Heart right ventricle (tissue), 16 donors: ENCODE results near the gene QRFP. TPM values are rescaled to one million over a fixed set of nuclear protein-coding genes. Genes with fewer than 3 reads are reported as not detected.

Experiments used
- ATAC-seq, 8 donors: fragments of 200-7000 bp; cut with Tn5 transposase; one replicate each; pipeline ENCODE4 v1.9.1; 2020; ENCODE audit warnings: mild to moderate bottlenecking in 8 of 8, moderate library complexity in 8 of 8, moderate number of reproducible peaks in 1 of 8
- DNase-seq, 2 donors: peaks; one replicate each; pipeline ENCODE4 v3.0.0-alpha.2; 2020
- H3K27ac ChIP-seq, 10 donors: fragments of 200-600 bp; sonication (generic) in 2 of 10; one replicate each; pipeline versions ENCODE4 v1.5.0 to v1.8.0; 2020 to 2022; ENCODE audit warnings: mild to moderate bottlenecking in 3 of 10
- H3K27me3 ChIP-seq, 7 donors: fragments of 200-600 bp; one replicate each; pipeline ENCODE4 v1.8.0; 2021 to 2022; ENCODE audit warnings: mild to moderate bottlenecking in 2 of 7
- H3K36me3 ChIP-seq, 9 donors: fragments of 200-600 bp; sonication (generic) in 1 of 9; one replicate each; pipeline versions ENCODE4 v1.5.0 to v1.8.0; 2020 to 2022; ENCODE audit warnings: mild to moderate bottlenecking in 2 of 9
- H3K4me1 ChIP-seq, 9 donors: fragments of 200-600 bp; sonication (generic) in 1 of 9; one replicate each; pipeline versions ENCODE4 v1.5.0 to v1.8.0; 2020 to 2022; ENCODE audit warnings: mild to moderate bottlenecking in 4 of 9
- H3K4me3 ChIP-seq, 10 donors: fragments of 200-600 bp; sonication (generic) in 2 of 10; one replicate each; pipeline versions ENCODE4 v1.5.0 to v1.8.0; 2020 to 2022; ENCODE audit warnings: mild to moderate bottlenecking in 7 of 10, moderate library complexity in 2 of 10
- H3K9me3 ChIP-seq, 11 donors: fragments of 200-600 bp in 10 of 11; sonication (generic) in 2 of 11; one replicate each; pipeline versions ENCODE4 v1.5.0 to v1.8.0; 2013 to 2022; ENCODE audit warnings: mild to moderate bottlenecking in 2 of 11, control low read depth in 1 of 11, moderate library complexity in 1 of 11
- CTCF ChIP-seq, 9 donors: fragments of 200-600 bp; sonication (generic) in 2 of 9; IDR thresholded peaks; one replicate each; pipeline versions ENCODE4 v1.5.0 to v1.8.0; 2021 to 2022; ENCODE audit warnings: antibody characterized with exemption in 9 of 9, mild to moderate bottlenecking in 5 of 9, moderate library complexity in 1 of 9
- WGBS, 2 donors: extraction: QIAGEN DNeasy Blood & Tissue Kit; methylation state at CpG; one replicate each; pipeline ENCODE4 v1.1.7; 2013; ENCODE audit warnings: inconsistent platforms in 1 of 2; 5-methylcytosine and 5-hydroxymethylcytosine counted together
- intact Hi-C, 10 donors: fragments of 100-400 bp; cut with DNase I; formaldehyde crosslinking; loops; one replicate each; pipeline versions ENCODE4 v1.11.1 to v1.14.2; 2022
- polyA plus RNA-seq, 2 donors: library from polyadenylated mRNA; stranded (reverse); fragments of 200-250 nt; gene quantifications; one replicate each; pipeline ENCODE4 v1.2.3, GENCODE V29; 2013
- total RNA-seq, 10 donors: library from RNA; stranded (reverse); fragmentation: NEBNext Ultra II Directional in 3 of 10; extraction: Animal tissue kit (Norgen Biotek cat#: 25700) in 3 of 10; gene quantifications; one replicate each; pipeline versions ENCODE4 v1.2.1 to v1.2.4, GENCODE V29; 2021 to 2023
- donor health status: Arrhythmogenic right ventricular cardiomyopathy.
- donor health status: ischemic (EF 13 %, LVEDD 7.1; RV severe dilation, severe dysfunction).
- donor health status: healthy with polysubstance abuse.
- donor health status: DM: no; HTN: yes; CAD: no.
- donor health status: DM: no; HTN: no; CAD: no.
- donor health status: ischemic (EF 25% LVEDD 6.9; RV normal size, moderate dysfunction).
- donor health status: ischemic (EF 25% LVEDD 5.7; RV mildly dilated, moderate dysfunction).
- donor health status: healthy.
- donor health status: DM: yes; HTN: yes; CAD: no.
- donor health status: Ischemic cardiomyopathy.
- donor health status: ischemic (EF 35%, LVEDD 5.7; RV mildly dilated, moderate dysfunction).
- donor health status: nonischemic (EF 11% LVEDD 7.7; RV severe dilation, severe dysfunction).
- donor health status: DM: yes; HTN: yes; CAD: no.
- donor health status: PGD.
- donor health status: ischemic (EF 29% LVEDD 5.4; RV normal size, mild dysfunction).
- donor health status: nonischemic (EF 23%, LVEDD 6.1; RV moderate dilation, normal function).

The QRFP gene
- total and polyA plus RNA-seq, 12 donors = 0.06 TPM; not detected in 11

GRCh38 chr9:130884111-130884531, 12.5 kb downstream of the QRFP start:
- intact Hi-C loops = no loop called here
- no peak for TF ChIP-seq CTCF (IDR thresholded peaks at IDR 0.05)
- no peaks in the 10 kb centered on the region for H3K4me1 ChIP-seq
- ATAC-seq (peak in 1 of 8 donors; percentile 5), DNase-seq (no peak)
- H3K27ac ChIP-seq = no peak overlapping the region
- H3K27me3 ChIP-seq = no peaks in the 10 kb centered on the region
- no peaks in the 10 kb centered on the region for H3K9me3 ChIP-seq
- H3K36me3 ChIP-seq = peaks cover 12 to 100% (median 71%) of the 10 kb centered on the region in 9 donors
- no peak overlapping the region for H3K4me3 ChIP-seq
- 84 to 87% methylated on average over 25 of the region's 25 CpGs for WGBS, 2 donors

- no peak for TF ChIP-seq CTCF (IDR thresholded peaks at IDR 0.05)
- Histone ChIP-seq H3K4me1 (no peaks in the 10 kb centered on the region), H3K9me3 (no peaks in the 10 kb centered on the region), H3K27me3 (no peaks in the 10 kb centered on the region), H3K36me3 (peaks cover 12 to 100% (median 73%) of the 10 kb centered on the region in 9 donors), H3K27ac (no peak overlapping the region), H3K4me3 (no peak overlapping the region)
- WGBS, 2 donors = 80 to 84% methylated on average over 5 of the region's 5 CpGs
- DNase-seq (no peak), ATAC-seq (no peak)
- intact Hi-C loops = no loop called here
Measured at GRCh38 chr9:130883479-130883878, 13.1 kb downstream of the QRFP start.

GRCh38 chr9:130882696-130883225, 13.9 kb downstream of the QRFP start:
- H3K4me3 ChIP-seq = no peak overlapping the region
- H3K27me3 ChIP-seq = no peaks in the 10 kb centered on the region
- no peak for TF ChIP-seq CTCF (IDR thresholded peaks at IDR 0.05)
- no peak overlapping the region for H3K27ac ChIP-seq
- 90 to 94% methylated on average over 15 of the region's 15 CpGs for WGBS, 2 donors
- no peaks in the 10 kb centered on the region for H3K9me3 ChIP-seq
- DNase-seq (no peak), ATAC-seq (no peak)
- peaks cover 12 to 100% (median 73%) of the 10 kb centered on the region in 9 donors for H3K36me3 ChIP-seq
- no peaks in the 10 kb centered on the region for H3K4me1 ChIP-seq
- intact Hi-C loops = no loop called here

GRCh38 chr9:130881516-130881915, 15.1 kb downstream of the QRFP start:
- Histone ChIP-seq H3K36me3 (peaks cover 12 to 100% (median 62%) of the 10 kb centered on the region in 9 donors), H3K27me3 (no peaks in the 10 kb centered on the region), H3K27ac (no peak overlapping the region), H3K4me3 (no peak overlapping the region), H3K4me1 (no peaks in the 10 kb centered on the region), H3K9me3 (no peaks in the 10 kb centered on the region)
- no peak for ATAC-seq
- intact Hi-C loops = no loop called here
- no peak for TF ChIP-seq CTCF (IDR thresholded peaks at IDR 0.05)
- DNase-seq = no peak
- 89 to 91% methylated on average over 6 of the region's 6 CpGs for WGBS, 2 donors
